Right ventricle myocardium superior (tissue), 1 donor: ENCODE measurements around the gene CTNNA2. TPM values are rescaled to one million over a fixed set of nuclear protein-coding genes. Genes with fewer than 3 reads are reported as not detected.

Experiments
- ATAC-seq: fragments of 200-7000 bp; cut with Tn5 transposase; one replicate; pipeline ENCODE4 v1.9.1; 2020; ENCODE audit warnings: mild to moderate bottlenecking; ENCODE audit not compliant: poor library complexity
- DNase-seq: peaks from one replicate; pipeline ENCODE4 v3.0.0-alpha.2; 2020
- intact Hi-C: fragments of 100-400 bp; cut with DNase I; formaldehyde crosslinking; loops from one replicate; pipeline ENCODE4 v1.11.2; 2022
- total RNA-seq: library from RNA; stranded (reverse); fragmentation: NEBNext Ultra II Directional; extraction: Animal tissue kit (Norgen Biotek cat#: 25700); gene quantifications from one replicate; pipeline ENCODE4 v1.2.1, GENCODE V29; 2021
- donor health status: DM: no; HTN: yes; CAD: no; lungs with severe emphysema.

CTNNA2 gene
- total RNA-seq, 1 donor from 2014 or later = not detected

- ATAC-seq = no peak
- no peak for DNase-seq
- intact Hi-C loops = no loop called here
These were observed 472.3 kb downstream of the CTNNA2 start for GRCh38 chr2:79985145-79985544.

DNA sequence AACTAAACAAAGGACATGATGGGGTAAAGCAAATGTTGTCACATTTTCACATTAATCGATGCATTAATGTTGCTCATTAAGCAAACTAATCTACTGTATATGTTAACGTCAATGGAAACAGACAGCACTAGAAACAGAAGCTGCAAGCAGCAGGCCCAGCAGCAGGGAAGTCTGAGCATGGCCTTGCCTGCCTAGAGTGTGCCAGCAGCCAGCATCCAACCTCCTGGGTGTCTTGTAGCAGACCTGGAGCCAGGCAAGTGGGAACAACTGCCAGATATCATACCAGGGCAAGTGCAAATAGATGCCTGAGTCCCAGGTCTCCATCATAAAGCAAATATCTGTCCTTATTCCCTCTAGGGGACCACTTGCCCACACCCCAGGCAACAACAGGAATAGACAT lies 472.7 kb downstream of the CTNNA2 start:
- ATAC-seq (no peak), DNase-seq (no peak)
- intact Hi-C loops = no loop called here

- ATAC-seq (no peak), DNase-seq (no peak)
- intact Hi-C loops = no loop called here
These were observed 480.3 kb downstream of the CTNNA2 start for GRCh38 chr2:79993144-79993543.

DNA sequence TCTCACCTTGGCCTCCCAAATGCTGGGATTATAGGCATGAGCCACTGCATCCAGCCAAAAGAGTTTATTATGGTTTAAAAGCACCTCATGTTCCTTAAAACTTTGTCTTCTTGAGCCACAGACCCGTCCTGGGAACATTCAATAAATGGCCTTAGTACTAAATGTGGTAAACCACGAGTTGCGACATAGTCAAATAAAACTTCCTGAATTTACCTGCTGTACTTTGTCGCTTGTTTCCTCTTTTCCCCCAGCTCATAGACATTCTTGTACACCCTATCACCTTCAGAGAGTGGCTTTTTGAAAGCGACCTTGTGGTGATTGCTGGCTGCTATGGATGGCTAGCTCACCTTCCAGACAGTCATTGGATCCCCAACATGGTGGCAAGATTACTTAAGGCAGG lies 481.3 kb downstream of the CTNNA2 start:
- ATAC-seq (no peak), DNase-seq (no peak)
- intact Hi-C loops = no loop called here

DNA sequence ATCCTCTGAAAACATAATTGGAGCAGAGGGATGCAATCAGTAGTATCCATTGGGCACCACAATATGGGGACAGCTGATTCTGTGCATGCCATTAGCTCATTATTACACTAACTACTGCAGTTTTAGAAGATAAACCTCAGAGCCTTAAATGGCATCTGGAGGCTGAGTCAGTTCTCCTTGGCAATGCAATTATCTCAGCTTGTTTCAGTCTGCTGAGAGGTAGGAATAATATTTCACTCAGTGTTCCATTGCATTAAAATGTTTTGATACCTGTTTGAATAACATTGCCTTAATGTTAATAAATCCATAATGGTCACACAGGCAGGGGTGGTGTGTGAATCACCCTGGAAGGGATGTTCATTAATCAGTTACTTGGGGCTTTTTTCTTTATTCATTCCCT lies 482.1 kb downstream of the CTNNA2 start:
- ATAC-seq = no peak
- intact Hi-C loops = no loop called here
- no peak for DNase-seq

GRCh38 chr2:79996709-79997108 lies 483.9 kb downstream of the CTNNA2 start:
- intact Hi-C loops = no loop called here
- DNase-seq = no peak
- ATAC-seq = no peak

DNA sequence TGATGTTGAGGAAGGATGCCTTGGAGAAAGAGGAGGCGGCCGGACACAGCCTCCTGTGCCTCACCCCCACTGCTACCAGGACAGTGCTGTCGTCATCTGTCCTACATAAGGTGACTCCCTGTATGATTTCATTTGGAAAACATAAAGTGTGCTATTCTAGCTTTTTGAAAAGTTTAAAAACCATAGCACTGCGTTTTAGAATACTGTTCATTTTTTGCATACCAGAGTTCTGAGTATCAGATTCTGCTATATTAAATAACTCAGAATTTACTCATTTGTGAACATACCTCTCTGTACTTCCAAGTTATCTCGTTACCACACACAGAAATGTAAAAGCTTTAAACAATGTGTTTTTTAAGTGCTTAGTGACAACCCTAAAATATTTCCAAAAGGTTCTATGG lies 488.9 kb downstream of the CTNNA2 start:
- intact Hi-C loops = no loop called here
- no peak for ATAC-seq
- DNase-seq = no peak

DNA sequence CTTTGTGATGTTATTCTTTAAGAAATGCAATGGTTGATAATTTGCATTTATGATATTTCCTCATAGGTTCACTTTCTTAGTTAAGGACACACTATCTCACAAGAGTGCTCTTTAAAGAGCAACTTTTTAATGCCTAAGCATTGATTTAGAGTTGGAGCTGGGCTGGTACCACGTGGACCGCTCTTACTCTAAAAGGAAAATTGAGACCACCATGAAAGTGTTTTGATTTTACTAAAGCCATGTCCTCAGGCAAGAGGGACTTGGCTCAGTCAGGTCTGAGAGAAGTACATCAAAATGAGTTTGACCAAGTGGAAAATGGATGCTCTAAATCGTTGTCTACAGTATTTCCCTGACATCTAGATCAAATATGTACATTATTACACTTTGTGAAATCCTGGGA lies 489.3 kb downstream of the CTNNA2 start:
- ATAC-seq (no peak), DNase-seq (no peak)
- intact Hi-C loops = no loop called here

DNA sequence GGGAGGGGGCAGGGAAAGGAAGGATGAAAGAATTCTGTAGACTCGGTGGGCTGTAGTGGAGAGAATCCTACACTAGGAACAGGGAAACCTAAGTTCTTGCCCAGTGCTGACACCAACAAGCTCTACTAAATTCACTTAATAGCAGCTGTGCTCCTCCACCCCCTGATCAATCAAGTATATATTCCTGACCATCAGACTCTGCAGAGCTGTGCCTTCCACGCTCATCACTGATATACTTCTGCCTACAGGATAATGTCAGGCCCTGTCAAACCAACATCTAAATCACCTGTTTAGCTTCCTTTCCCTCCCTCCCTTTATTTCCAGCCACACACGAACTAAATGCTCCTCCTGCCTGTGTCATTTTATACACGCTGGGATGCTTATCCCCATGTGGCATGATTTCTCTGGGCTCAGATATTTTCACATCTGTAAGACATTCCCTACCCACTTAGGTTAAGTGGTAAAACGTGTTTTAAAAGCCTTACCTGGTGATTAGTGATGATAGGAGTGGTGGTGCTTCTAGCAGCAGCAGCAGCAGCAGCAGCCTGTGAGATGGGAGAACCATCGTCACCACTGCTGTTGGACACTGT lies 489.8 kb downstream of the CTNNA2 start:
- ATAC-seq (no peak), DNase-seq (no peak)
- intact Hi-C loops = no loop called here

- intact Hi-C loops = no loop called here
- DNase-seq = no peak
These were observed 495.1 kb downstream of the CTNNA2 start for GRCh38 chr2:80007777-80008503.

DNA sequence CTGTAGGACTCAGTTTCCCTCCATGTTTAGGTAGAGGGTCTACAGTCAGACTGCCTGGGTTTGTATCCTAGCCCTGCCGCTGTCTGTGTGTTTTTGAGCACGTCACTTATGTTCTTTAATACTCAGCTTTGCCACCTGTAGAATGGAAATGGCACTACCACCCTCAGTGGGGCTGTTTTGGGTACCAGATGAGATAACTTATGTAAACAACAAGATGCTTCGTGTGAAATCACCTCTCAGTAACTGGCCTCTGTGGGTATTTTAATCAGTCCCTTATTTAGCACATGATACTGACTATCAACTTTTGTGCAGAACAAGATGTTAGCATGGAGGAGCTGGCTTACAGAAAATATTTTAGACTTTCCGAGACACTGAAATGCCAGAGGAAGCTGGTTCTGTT lies 495.7 kb downstream of the CTNNA2 start:
- intact Hi-C loops = no loop called here
- DNase-seq (no peak), ATAC-seq (no peak)

More at GRCh38 chr2:80007777-80008503, 495.1 kb downstream of the CTNNA2 start:
- ATAC-seq = no peak

GRCh38 chr2:80009211-80009610 lies 496.4 kb downstream of the CTNNA2 start:
- intact Hi-C loops = no loop called here
- DNase-seq (no peak), ATAC-seq (no peak)

DNA sequence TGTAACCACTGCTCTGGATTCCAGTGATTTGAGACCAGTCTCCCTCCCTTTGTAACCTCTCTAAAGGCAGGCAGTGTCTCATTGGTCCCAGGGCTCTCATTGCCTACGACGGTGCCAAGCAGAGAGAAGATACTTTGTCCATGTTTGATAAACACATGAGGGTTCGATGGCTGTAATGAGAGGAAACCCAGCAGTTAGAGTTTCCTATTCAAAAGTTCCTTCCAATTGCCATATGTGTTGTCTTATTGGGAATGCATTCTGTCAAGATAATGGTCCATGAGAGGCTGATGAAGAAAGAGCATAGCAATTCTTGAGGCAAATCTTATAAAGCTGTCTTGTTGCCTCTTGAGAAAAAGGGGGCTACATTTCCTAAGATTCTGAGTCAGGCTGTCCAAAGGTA lies 499.2 kb downstream of the CTNNA2 start:
- no peak for DNase-seq
- ATAC-seq = no peak
- intact Hi-C loops = no loop called here

DNA sequence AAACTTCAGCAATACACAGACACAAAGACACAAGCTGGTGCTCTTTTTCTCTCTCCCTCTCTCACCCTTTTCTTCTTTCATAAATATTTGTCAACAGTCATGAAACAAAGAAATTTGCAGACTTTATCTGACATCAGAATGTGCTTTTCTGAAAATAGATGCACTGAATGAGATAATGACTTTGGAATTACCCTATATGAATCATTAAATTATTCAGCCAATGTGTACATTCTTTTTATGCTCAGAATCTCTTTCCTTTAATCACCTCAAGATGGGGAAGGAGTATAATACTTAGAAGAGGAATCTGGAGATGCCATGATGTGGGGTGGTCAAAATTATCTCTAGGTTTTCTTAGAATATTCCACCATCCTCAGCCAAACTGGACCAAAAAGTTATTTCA lies 501.8 kb downstream of the CTNNA2 start:
- ATAC-seq = no peak
- intact Hi-C loops = no loop called here
- DNase-seq = no peak

DNA sequence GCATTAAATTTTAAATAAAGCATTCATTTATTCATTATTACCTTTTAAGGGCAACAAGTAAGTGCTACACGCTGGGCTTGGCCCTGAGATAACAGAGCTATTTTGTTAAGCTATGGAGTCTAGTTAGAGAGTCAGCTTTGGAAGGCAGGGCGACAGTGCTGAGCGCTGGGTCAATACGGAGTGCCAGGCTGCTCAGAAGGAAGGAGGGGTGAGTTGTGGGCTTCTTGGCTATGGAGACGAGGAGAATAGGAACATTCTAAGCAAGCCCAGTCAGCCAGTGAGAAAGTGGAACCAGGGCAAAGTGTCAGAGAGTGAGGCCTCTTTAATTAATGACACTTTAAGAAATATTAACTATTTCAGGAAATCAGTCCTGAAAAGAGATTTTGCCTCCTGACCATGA lies 503.3 kb downstream of the CTNNA2 start:
- ATAC-seq (no peak), DNase-seq (no peak)
- intact Hi-C loops = no loop called here

GRCh38 chr2:80019571-80020460 lies 507.0 kb downstream of the CTNNA2 start:
- intact Hi-C loops = no loop called here
- ATAC-seq (no peak), DNase-seq (no peak)

- no peak for ATAC-seq
- DNase-seq = no peak
- intact Hi-C loops = no loop called here
These were observed 509.2 kb downstream of the CTNNA2 start for GRCh38 chr2:80022018-80022417.

DNA sequence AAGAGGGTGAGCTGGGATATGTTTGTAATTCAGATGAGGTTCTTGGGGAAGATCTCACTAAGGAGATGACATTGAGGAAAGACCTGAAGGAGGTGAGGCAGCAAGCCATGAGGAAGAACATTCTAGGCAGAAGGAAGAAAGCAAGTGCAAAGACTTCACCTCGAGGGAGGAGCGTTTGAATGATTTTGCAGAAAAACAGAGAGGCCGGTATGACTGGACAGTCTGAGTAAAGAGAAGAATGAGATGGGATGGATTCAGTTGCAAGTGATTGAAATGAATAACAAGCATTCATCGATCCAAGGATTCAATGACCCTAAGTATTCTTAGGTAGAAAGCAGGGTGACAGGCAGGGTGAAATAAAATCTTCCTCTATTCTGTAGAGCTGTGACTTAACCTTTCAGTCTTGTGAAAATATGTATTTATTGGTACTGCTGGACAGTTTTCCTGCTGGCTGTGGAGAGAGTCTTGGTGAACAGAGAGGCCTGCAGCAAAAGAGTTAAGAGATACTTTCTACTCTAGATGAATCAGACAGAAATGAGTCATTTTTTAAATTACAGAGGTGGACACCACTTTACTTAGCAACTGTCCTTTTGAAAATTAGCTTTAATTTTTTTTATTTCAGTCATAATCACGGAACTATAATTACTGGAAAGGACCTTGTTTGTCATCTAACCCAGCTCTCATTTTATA lies 513.3 kb downstream of the CTNNA2 start:
- ATAC-seq = no peak
- no peak for DNase-seq
- intact Hi-C loops = no loop called here

DNA sequence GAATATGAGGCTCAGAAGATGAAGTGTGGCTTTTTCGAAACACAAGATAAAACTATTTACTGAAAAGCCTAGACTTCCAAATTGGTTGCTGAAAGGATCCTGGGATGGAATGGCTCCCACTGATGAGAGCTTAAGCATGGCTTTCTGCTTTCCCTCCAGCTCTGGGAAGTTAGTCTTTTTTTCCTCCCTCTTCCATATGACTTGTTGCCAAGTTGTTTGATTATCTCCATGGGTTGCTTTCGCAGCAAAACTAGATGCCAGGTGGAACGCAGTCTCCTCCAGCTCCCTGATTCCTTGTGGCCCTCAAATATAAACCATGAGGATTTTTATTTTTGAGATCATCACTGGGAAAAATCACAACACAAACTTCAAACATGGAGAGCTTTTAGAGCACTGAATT lies 515.2 kb downstream of the CTNNA2 start:
- DNase-seq (no peak), ATAC-seq (no peak)
- intact Hi-C loops = no loop called here
